ENCODE results near the gene DUOXA2. TPM values are rescaled to one million over a fixed set of nuclear protein-coding genes. Genes with fewer than 3 reads are reported as not detected.

The DUOXA2 gene
- total RNA-seq, 1 experiment from 2014 or later = not detected

GRCh38 chr15:45120081-45120972 is 6.2 kb downstream of the DUOXA2 start:
- Histone ChIP-seq H3K4me3 (ENCODE audit: low read depth in 2 of 2, low read length in 2 of 2) (no peak overlapping the region), H3K27ac (ENCODE audit: low read length) (no peak overlapping the region), H3K36me3 (ENCODE audit: control insufficient read depth, insufficient read depth, low read length) (no peaks in the 10 kb centered on the region), H3K4me1 (ENCODE audit: control insufficient read depth, insufficient read depth, low read length) (no peaks in the 10 kb centered on the region), H3K9me3 (ENCODE audit: control insufficient read depth, insufficient read depth, low read depth, low read length) (no peaks in the 10 kb centered on the region), H3K27me3 (ENCODE audit: control insufficient read depth, insufficient read depth, low read length) (peaks cover 4% of the 10 kb centered on the region)
- POLR2A ChIA-PET = no interaction called here
- ATAC-seq (no peak), DNase-seq (ENCODE audit: low read depth, low spot score) (no peak)
- intact Hi-C loops (cut with micrococcal nuclease; ENCODE audit: unreplicated experiment) (no loop called here), in situ Hi-C loops (cut with HindIII; ENCODE audit: low pct_unique_long_range_greater_than_20kb, low sequenced_read_pairs) (no loop called here)
- BruUV-seq (replicated peaks) = no TSS peak
- CTCF ChIA-PET = interaction anchor here (0.6 kb wide), 1 partner anchor 16 kb away, joined by 5 read pairs; no protein-coding TSS in a partner anchor
- no peak for TF ChIP-seq POLR2AphosphoS5 (IDR thresholded peaks at IDR 0.05; ENCODE audit: low read depth, low read length)
- TF ChIP-seq REST (IDR thresholded peaks at IDR 0.05; ENCODE audit: insufficient read depth in 1 of 2, low read depth in 2 of 2, low read length in 1 of 2) = no peak
- no peak for TF ChIP-seq TCF7L2 (IDR thresholded peaks at IDR 0.05; ENCODE audit: low read depth, low read length)
- no peak for TF ChIP-seq SIN3A (IDR thresholded peaks at IDR 0.05; ENCODE audit: borderline replicate concordance, insufficient read depth, low read depth, low read length)
- TF ChIP-seq, protein P1, sequence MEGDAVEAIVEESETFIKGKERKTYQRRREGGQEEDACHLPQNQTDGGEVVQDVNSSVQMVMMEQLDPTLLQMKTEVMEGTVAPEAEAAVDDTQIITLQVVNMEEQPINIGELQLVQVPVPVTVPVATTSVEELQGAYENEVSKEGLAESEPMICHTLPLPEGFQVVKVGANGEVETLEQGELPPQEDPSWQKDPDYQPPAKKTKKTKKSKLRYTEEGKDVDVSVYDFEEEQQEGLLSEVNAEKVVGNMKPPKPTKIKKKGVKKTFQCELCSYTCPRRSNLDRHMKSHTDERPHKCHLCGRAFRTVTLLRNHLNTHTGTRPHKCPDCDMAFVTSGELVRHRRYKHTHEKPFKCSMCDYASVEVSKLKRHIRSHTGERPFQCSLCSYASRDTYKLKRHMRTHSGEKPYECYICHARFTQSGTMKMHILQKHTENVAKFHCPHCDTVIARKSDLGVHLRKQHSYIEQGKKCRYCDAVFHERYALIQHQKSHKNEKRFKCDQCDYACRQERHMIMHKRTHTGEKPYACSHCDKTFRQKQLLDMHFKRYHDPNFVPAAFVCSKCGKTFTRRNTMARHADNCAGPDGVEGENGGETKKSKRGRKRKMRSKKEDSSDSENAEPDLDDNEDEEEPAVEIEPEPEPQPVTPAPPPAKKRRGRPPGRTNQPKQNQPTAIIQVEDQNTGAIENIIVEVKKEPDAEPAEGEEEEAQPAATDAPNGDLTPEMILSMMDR (IDR thresholded peaks at IDR 0.05) = no peak

GRCh38 chr15:45121020-45121419 is 6.9 kb downstream of the DUOXA2 start:
- H3K4me3 ChIP-seq (ENCODE audit: low read depth in 2 of 2, low read length in 2 of 2) = no peak overlapping the region
- DNase-seq (ENCODE audit: low read depth, low spot score) (no peak), ATAC-seq (no peak)
- no peak overlapping the region for H3K27ac ChIP-seq (ENCODE audit: low read length)
- POLR2A ChIA-PET = no interaction called here
- BruUV-seq (replicated peaks) = no TSS peak
- H3K27me3 ChIP-seq (ENCODE audit: control insufficient read depth, insufficient read depth, low read length) = peaks cover 3% of the 10 kb centered on the region
- TF ChIP-seq SIN3A (IDR thresholded peaks at IDR 0.05; ENCODE audit: borderline replicate concordance, insufficient read depth, low read depth, low read length) = no peak
- TF ChIP-seq, protein P1 (IDR thresholded peaks at IDR 0.05) = no peak
- TF ChIP-seq POLR2AphosphoS5 (IDR thresholded peaks at IDR 0.05; ENCODE audit: low read depth, low read length) = no peak
- no peak for TF ChIP-seq REST (IDR thresholded peaks at IDR 0.05; ENCODE audit: insufficient read depth in 1 of 2, low read depth in 2 of 2, low read length in 1 of 2)
- TF ChIP-seq TCF7L2 (IDR thresholded peaks at IDR 0.05; ENCODE audit: low read depth, low read length) = no peak
- intact Hi-C loops (cut with micrococcal nuclease; ENCODE audit: unreplicated experiment) (no loop called here), in situ Hi-C loops (cut with HindIII; ENCODE audit: low pct_unique_long_range_greater_than_20kb, low sequenced_read_pairs) (no loop called here)
- H3K36me3 ChIP-seq (ENCODE audit: control insufficient read depth, insufficient read depth, low read length) = no peaks in the 10 kb centered on the region
- no peaks in the 10 kb centered on the region for H3K9me3 ChIP-seq (ENCODE audit: control insufficient read depth, insufficient read depth, low read depth, low read length)
- CTCF ChIA-PET = interaction anchor here (0.6 kb wide), 1 partner anchor 15 kb away, joined by 5 read pairs; no protein-coding TSS in a partner anchor
- no peaks in the 10 kb centered on the region for H3K4me1 ChIP-seq (ENCODE audit: control insufficient read depth, insufficient read depth, low read length)

Measured in Panc1 (cell line).